Stimulated activated CD4-positive, alpha-beta T cell treated with anti-CD3 and anti-CD28 coated beads, Interleukin-12 subunit alpha, Interleukin-12 subunit beta, amount 100 ng/mL, for 4 hours (primary cell): ENCODE data around the gene TRIP13.

ENCODE experiments used
- DNase-seq: peaks from one replicate; pipeline ENCODE4 v3.0.0-alpha.2; 2020

Gene TRIP13

DNA sequence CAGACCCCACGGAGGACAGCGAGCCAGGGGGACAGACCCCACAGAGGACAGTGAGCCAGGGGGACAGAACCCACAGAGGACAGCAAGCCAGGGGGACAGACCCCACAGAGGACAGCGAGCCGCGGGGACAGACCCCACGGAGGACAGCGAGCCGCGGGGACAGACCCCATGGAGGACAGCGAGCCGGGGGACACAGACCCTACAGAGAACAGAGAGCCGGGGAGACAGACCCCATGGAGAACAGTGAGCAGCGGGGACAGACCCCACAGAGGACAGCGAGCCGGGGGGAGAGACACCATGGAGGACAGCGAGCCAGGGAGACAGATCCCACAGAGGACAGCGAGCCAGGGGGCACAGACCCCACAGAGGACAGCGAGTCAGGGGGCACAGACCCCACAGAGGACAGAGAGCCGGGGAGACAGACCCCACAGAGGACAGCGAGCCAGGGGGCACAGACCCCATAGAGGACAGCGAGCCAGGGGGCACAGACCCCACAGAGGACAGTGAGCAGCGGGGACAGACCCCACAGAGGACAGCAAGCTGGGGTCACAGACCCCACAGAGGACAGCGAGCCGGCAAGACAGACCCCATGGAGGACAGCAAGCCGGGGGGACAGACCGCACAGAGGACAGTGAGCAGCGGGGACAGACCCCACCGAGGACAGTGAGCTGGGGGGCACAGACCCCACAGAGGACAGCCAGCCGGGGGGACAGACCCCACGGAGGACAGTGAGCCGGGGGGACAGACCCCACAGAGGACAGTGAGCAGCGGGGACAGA, 37.5 kb upstream of the TRIP13 start:
- DNase-seq = no peak

- DNase-seq = no peak
These were observed 36.7 kb upstream of the TRIP13 start for GRCh38 chr5:855771-856530.

DNA sequence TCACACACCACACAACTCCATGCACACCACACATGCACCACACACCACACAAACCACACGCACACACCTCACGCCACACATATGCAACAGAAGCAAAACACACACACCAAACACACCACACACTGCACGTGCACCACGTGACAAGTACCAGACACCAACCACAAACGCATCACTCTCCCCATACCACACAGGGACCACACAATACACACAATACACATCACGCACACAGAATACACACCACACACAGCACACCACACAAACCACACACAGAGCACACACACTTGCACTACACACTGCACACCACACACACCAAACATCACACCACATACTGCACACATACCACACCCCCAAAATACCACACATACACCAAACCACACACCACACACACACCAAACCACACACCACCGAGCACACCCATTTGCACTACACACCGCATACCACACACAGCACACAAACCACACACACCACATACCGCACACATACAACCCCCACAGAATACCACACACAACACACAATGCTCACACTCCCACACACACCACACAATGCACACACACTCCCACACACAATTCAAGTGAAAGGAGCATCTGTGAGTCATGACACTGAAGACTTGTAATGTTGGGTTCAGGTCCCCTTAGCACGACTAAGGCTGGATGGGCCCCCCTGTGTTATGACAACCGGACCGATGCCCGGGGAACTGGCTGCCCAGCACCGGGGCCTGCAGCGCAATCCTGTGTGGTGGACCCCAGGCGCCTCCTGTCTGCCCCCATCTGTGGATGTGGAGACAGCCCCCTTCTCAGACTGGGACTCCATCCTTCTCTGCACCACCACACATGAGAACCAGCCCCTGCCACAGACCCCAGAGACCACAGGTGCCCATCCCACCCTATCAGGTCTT, 35.9 kb upstream of the TRIP13 start:
- no peak for DNase-seq

DNA sequence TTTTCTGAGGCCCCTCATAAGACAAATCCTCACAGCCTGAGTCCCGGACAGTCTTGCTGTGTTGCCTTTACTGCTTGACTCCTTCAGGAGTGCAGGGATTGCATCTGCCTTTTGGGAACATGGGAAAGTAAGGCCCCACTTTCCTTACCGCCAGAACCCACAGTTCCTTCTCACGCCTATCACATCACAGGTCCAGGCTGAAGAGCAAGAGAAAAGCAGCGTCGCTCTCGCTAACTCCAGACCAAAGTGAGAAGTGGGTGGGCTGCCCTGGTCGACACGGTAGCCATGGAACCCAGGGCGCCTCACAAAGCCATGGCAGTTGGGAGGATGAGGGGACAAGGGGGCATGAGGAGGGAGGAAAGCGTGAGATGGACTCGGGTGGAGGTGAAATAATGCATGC, 34.0 kb upstream of the TRIP13 start:
- DNase-seq = no peak

- DNase-seq = no peak
These were observed 33.3 kb upstream of the TRIP13 start for GRCh38 chr5:859391-859790.

DNA sequence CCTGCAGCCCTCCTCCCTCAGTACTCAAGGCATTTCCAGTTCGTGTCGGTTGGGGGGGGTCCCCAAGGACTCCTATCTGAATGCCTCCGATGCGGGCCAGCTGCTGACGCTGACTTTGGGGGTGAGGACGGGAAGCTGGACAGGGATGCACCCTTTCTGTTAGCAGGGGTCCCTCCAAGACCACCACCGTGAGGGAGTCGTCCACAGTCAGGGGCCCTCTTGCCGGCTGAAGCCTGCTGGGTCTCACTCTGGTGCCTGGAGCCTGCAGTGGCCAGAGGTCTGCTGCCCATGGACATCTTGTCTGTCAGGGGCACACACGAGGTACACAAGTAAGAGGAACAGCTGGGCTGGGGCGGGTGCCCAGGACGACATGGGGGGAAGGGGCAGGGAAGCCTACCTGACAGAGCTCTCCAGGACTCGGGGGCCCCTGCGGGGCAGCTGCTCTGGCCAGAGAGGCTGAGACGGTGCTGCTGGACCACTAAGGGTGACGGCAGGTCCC, 32.8 kb upstream of the TRIP13 start:
- no peak for DNase-seq

GRCh38 chr5:860506-861150, 32.1 kb upstream of the TRIP13 start:
- DNase-seq = no peak

DNA sequence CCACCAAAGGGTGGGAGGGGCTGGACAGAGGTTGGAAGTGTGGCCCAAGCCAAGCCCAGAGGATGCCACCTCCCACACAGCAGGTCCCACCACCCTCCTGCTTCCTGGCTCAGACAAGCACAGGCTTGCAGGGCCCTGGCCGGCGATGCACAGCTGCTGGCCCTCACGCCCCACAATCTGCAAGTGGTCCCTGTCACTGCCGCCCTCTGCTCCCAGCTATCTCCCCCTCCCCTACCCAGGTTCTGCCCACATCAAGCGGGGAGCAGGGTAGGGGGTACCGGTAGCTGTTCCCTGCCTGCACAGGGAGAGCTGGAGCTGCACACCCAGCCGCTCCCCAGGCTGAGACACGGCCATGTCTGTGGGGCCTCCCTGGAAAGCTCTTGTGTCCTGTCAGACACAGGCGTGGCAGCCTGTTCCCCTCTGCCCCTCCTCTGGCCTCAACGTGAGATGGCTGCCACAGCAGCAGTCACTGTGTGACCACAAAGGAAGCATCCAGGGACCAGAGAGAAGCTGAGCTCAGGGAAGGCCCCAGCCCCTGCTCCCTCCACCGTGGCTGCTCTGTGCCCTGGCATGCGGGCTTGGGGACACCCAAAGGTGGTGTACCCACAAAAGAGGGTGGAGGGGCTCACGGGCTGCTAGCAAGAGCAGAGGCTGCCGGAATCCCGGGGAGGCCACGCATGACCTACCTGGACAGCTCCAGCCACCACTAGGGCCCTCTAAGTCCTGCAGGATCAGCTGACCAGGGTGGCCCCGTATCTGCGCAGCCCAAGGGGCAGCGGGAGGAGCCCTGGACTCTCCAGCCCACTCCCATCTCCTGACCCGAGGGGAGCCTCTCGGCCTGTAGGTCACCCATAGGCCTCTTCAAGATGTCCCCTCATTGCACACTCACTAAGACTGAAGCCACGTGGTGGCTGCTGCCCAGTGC, 31.0 kb upstream of the TRIP13 start:
- no peak for DNase-seq

- no peak for DNase-seq
These were observed 30.1 kb upstream of the TRIP13 start for GRCh38 chr5:862367-863243.

- no peak for DNase-seq
These were observed 29.4 kb upstream of the TRIP13 start for GRCh38 chr5:863244-863805.

- DNase-seq = no peak
These were observed 28.1 kb upstream of the TRIP13 start for GRCh38 chr5:864492-865167.

GRCh38 chr5:865168-865521, 27.5 kb upstream of the TRIP13 start:
- DNase-seq = no peak

- no peak for DNase-seq
These were observed 26.9 kb upstream of the TRIP13 start for GRCh38 chr5:865771-866170.

DNA sequence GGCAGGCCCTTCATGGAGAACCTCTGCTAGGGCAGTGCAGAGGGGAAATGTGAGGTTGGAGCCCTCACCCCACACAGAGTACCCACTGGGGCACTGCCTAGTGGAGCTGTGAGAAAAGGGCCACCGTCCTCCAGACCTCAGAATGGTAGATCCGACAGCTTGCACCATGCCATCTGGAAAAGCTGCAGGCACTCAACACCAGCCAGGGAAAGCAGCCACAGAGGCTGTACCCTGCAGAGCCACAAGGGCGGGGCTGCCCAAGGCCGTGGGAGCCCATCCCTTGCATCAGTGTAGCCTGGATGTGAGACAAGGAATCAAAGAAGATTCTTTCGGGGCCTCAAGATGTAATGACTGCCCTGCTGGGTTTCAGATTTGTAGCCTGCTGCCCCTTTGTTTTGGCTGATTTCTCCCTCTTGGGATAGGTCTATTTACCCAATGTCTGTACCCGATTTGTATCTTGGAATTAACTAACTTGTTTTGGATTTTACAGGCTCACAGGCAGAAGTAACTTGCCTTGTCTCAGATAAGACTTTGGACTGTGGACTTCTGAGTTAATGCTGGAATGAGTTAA, 25.3 kb upstream of the TRIP13 start:
- no peak for DNase-seq

GRCh38 chr5:868428-869135, 24.1 kb upstream of the TRIP13 start:
- no peak for DNase-seq

DNA sequence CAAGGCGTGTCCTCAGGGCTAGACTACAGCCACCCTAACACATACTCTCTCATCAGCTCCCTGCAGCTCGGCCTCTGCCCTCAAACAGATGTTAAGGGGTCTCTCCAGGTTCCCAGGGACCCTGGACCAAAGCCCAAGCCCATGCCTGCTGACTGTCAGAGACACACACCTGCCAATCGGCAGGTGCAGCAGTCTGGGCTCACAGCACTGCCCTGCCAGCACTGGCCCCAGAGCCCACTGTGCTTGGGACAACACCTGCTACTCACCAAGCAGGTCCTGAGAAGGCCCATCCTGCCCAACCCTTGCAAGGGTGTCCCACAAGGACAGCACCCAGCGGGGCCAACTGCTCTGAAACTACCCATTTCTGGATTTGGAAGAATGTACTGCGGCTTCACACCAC, 21.7 kb upstream of the TRIP13 start:
- no peak for DNase-seq

DNA sequence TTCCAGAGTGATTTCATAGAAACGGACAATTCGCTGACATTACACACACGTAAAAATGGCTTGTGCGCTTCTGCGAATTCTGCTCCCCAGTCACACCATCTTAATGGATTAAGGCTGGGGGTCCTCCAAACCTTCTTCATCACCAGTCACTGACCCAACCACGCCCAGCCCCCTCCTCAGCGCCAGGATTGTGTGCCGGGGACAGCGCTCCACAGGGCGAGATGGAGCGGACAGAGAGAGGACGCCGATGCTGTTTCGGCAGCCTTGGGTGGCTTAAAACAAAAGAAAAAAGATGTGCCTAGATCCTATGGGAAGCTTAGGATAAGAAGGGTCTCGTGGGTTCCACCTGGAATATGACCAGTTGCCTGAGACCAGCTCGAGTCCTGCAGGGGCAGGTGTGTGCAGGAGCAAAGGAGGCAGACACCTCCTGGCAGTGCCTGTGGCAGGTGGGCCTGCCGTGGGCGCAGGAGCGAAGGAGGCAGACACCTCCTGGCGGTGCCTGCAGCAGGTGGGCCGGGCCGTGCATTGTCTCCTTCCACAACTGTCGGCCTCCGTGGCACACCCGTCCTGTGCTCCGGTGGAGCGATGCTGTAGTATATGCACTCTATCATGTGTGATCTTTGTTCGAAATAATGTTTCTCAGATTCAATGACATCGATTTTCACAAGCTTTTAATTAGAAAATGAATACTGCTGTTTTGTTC, 20.9 kb upstream of the TRIP13 start:
- no peak for DNase-seq

GRCh38 chr5:872301-872700, 20.4 kb upstream of the TRIP13 start:
- DNase-seq = no peak
